Esophagus mucosa (tissue), 1 donor: ENCODE data around the gene TTLL3. TPM values are rescaled to one million over a fixed set of nuclear protein-coding genes. Genes with fewer than 3 reads are reported as not detected.
"Not testable (repeated sequence)": the region's sequence is repeated elsewhere in the genome, so short reads cannot be mapped to it uniquely, and the experiment has no call there.

ENCODE experiments used
- ATAC-seq: fragments of 200-7000 bp; cut with Tn5 transposase; one replicate; pipeline ENCODE4 v1.9.1; 2020
- total RNA-seq: library from RNA; stranded (reverse); gene quantifications from one replicate; pipeline ENCODE4 v1.2.4, GENCODE V29; 2023
- donor health status: DM: yes; HTN: yes; CAD: no.

Gene TTLL3
- total RNA-seq = 12.3 TPM

DNA sequence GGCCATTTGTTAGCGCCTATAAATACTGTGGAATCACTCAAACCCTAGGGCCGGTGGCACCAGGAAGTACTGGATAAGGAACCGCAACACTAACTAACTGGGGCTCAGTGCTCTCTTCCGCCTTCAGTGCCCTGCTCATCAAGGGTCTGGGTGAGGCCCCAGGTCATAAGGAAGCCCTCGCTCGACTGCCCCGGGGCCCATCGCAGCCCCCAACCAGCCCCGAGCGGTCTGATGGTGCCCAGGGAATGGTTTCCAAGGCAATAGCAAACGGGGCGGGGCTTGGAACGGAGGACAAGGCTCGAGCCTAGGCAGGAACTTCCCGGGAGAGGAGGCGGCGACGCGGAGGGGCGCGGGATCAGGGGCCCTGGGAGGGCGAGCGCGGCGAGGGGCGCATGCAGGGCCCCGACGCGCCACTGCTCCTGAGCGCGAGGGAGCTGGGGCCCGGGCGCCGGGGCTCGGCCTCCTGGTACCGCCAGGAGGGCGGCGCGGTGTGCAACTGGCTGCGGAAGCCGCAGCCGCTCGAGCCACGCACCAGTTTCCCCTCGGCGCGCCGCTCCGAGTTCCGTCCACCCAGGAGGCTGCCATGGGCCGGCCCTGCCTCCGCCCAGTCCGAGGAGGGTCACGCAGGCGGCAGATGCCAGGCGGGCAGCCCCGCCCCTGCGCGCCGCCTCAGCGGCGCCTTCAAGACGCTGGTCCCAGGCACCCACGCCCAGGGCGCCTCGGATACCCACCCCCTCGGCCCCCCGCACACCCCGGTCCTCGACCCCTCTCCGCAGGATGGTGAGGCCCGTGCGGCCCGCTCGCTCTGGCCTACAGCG is at the start of gene TTLL3:
TSS of gene TTLL3 (plus strand) at position 648 of the 818 bp plus-strand sequence. CDS start 400 bp downstream, outside the sequence.
- peak; percentile 71 for ATAC-seq

GRCh38 chr3:9760779-9761505 is 49.1 kb upstream of the TTLL3 start:
- no peak for ATAC-seq

GRCh38 chr3:9761919-9762318 is 48.1 kb upstream of the TTLL3 start:
- ATAC-seq = peak; percentile 60

DNA sequence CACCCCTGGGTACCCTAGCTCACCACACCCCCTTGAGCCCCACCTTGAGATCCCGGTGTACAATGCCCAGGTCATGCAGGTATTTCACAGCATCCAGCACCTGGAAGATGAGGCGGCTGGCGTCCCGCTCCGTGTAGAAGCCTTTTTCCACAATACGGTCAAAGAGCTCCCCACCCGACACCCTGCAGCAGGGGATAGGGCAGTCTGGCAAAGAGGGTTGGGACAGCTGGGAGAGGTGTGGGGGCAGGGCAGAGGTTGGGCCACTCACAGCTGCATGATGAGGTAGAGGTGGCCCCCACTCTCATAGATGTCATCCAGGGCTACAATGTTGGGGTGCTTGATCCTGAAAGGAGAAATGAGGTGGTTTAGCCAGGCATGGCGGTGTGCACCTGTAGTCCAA is 47.2 kb upstream of the TTLL3 start:
- no peak for ATAC-seq

- ATAC-seq = no peak
These were observed 44.2 kb upstream of the TTLL3 start for GRCh38 chr3:9765865-9766264.

DNA sequence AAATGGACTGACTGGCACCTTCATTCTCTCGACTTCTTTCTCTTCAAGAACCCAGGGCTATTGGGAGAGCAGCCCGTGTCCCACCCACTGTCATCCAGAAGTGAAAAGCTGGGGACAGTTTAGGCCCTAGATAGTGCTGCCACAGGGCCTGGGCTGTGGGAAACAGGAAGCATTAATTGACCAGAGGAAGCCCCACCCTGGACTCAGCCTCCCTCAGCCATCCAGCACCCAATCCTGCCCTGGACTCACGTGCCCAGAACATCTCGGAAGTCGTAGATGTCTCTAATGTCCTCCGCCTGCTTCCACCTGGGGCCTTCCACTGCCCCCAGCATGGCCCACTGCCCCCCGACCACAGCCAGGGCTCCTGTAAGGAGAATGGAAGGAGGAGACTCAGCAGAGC is 42.6 kb upstream of the TTLL3 start:
- no peak for ATAC-seq

DNA sequence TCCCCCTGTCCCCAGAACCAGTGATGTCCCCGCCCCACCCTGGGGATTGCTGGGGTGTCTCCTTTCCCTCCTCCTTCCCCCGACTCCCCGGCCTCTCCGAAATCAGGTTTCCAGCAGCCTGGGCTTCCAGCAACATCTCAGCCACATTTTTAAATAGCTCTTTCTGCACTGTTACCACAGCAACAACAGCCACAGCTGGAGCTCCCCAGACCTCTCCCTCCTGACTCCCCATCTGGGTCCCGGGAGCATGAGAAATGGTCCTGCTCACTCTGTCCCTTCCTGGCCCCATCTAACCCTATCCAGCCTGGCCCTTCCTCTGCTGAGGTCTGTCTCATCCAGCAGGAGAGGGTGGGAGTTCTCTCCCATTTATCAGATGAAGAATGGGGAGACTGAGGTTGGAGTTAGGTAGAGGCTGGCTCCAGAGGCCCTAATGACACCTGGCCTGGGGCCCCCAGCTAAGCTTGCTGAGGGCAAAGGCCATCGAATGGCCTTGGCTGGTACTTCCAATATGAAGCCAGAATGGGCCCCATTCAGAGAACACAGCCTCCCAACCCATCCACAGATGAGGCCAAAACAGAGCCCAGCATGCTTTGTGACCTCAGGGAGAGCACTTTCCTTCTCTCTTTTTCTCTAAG is 41.8 kb upstream of the TTLL3 start:
- no peak for ATAC-seq

DNA sequence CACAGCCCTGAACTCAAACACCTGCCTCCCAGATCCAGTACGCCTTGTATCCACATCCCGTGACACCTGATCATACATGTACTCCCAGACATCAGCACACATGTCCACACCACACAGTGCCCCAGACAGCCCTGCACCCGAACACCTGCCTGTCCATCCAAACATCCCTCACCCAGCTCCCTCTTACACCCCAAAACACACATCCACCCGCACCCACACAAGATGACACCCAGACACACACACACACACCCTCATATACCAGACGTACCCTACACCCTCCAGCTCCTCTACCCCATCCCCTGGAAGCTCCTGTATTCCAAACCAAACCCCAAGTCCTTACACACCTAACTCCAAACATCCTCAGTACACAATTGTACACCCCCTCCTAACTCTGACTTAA is 41.0 kb upstream of the TTLL3 start:
- ATAC-seq = peak; percentile 6

GRCh38 chr3:9769426-9770275 is 40.4 kb upstream of the TTLL3 start, which contains the start of gene CAMK1:
Gene CAMK1, minus strand, starts transcription at chr3:9769947. Its CDS starts 2,198 bp downstream, at chr3:9767749.
- peak; percentile 87 for ATAC-seq

- ATAC-seq = peak; percentile 14
These were observed 39.7 kb upstream of the TTLL3 start for GRCh38 chr3:9770276-9770812.

- ATAC-seq = not testable (repeated sequence)
These were observed 39.1 kb upstream of the TTLL3 start for GRCh38 chr3:9771007-9771406.

GRCh38 chr3:9776896-9777693 is 33.0 kb upstream of the TTLL3 start:
- ATAC-seq = no peak

DNA sequence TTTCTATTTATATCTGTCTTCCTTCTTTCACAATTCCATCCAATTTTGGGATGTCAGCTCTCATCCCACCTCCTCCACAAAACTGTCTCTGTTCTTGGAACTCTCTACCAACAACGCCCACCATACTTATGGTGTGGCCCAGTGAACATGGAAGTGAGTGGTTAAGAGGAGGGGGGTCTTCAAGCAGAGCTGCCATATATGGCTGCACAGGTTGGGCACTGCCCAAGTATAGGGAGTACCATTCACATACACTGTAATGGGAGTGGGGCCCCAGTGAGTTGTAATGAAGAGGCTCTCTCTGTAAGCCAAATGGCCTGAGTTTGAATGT is 32.4 kb upstream of the TTLL3 start:
- ATAC-seq = no peak

GRCh38 chr3:9778143-9779074 is 31.7 kb upstream of the TTLL3 start:
- ATAC-seq = no peak

- no peak for ATAC-seq
These were observed 30.9 kb upstream of the TTLL3 start for GRCh38 chr3:9779075-9779593.

GRCh38 chr3:9779721-9780457 is 30.2 kb upstream of the TTLL3 start:
- peak; percentile 37 for ATAC-seq

DNA sequence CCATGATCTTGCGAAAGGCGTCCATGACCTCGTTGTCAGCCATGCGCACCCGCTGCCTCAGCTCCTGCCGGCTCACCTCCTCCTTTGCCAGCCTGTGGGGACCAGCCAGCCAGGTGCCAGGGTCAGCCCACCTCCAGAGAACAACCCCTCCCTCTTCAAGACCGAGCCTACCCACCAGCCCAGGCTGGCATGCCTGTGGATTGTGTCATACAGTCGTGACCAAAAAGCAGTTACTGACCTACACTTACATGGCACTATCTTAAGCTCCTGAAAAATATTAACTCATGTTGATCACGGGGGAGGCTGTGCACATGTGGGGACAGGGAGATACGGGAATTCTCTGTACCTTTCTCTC is 29.6 kb upstream of the TTLL3 start:
- no peak for ATAC-seq

DNA sequence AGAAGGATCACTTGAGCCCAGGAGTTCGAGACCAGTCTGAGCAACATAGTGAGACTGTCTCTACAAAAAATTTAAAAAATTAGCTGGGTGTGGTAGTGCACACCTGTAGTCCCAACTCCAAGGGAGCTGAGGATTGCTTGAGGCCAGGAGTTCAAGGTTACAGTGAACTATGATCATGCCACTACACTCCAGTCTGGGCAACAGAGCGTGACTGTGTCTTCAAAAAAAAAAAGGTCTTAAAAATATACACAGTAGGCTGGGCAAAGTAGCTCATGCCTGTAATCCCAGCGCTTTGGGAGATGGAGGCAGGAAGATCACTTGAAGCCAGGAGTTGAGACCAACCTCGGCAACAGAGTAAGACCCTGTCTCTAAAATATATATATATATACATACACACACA is 29.2 kb upstream of the TTLL3 start:
- ATAC-seq = no peak

GRCh38 chr3:9781551-9781950 is 28.5 kb upstream of the TTLL3 start:
- no peak for ATAC-seq
